Breast epithelium (tissue), 4 donors: Measurements from ENCODE around the gene SLC44A1. TPM values are rescaled to one million over a fixed set of nuclear protein-coding genes. Genes with fewer than 3 reads are reported as not detected.

Experiments used
- DNase-seq, 2 donors: peaks; one replicate each; pipeline ENCODE4 v3.0.0-alpha.2; 2019; ENCODE audit warnings: low spot score in 2 of 2
- H3K27ac ChIP-seq, 2 donors: fragments of 200-600 bp; sonication (generic) in 1 of 2; one replicate each; pipeline ENCODE4 v1.5.1; 2016 to 2019; ENCODE audit warnings: mild to moderate bottlenecking in 1 of 2
- H3K27me3 ChIP-seq, 2 donors: fragments of 200-600 bp; sonication (generic) in 1 of 2; one replicate each; pipeline versions ENCODE4 v1.5.1 to v1.6.0; 2017 to 2019; ENCODE audit warnings: control low read depth in 1 of 2, mild to moderate bottlenecking in 1 of 2
- H3K36me3 ChIP-seq: fragments of 200-600 bp; one replicate; pipeline ENCODE4 v1.5.1; 2019
- H3K4me1 ChIP-seq, 2 donors: fragments of 200-600 bp; sonication (generic); one replicate each; pipeline ENCODE4 v1.5.1; 2016 to 2019; ENCODE audit warnings: control low read depth in 1 of 2
- H3K4me3 ChIP-seq, 3 donors: fragments of 200-600 bp; sonication (generic); 1 replicate in 2 of 3; 2 replicates in 1 of 3; pipeline ENCODE4 v1.5.1; 2016 to 2019; ENCODE audit warnings: mild to moderate bottlenecking in 3 of 3, moderate library complexity in 2 of 3
- H3K9me3 ChIP-seq, 2 donors: fragments of 200-600 bp; sonication (generic) in 1 of 2; one replicate each; pipeline ENCODE4 v1.5.1; 2016 to 2019; ENCODE audit warnings: control low read depth in 1 of 2
- POLR2A ChIP-seq: fragments of 450-650 bp; IDR thresholded peaks from one replicate; pipeline ENCODE4 v1.6.1; 2016; ENCODE audit warnings: antibody characterized with exemption, mild to moderate bottlenecking, moderate library complexity
- POLR2AphosphoS5 ChIP-seq, 3 donors: sonication (generic); formaldehyde crosslinking; IDR thresholded peaks; one replicate each; pipeline ENCODE4 v1.6.1; 2017; ENCODE audit warnings: antibody characterized with exemption in 3 of 3
- intact Hi-C: fragments of 100-400 bp; cut with DNase I; formaldehyde crosslinking; loops from one replicate; pipeline ENCODE4 v1.15.1; 2023; ENCODE audit warnings: low total_unique reads
- total RNA-seq, 3 donors: library from RNA; depleted of rRNA; stranded (reverse); fragments of >200 nt; gene quantifications; one replicate each; pipeline ENCODE4 v1.1.0, GENCODE V29; 2016
- TF ChIP-seq, protein P1 (sequence below), 3 donors: fragments of 450-650 bp; IDR thresholded peaks; one replicate each; pipeline ENCODE4 v1.5.1; 2016 to 2017; ENCODE audit warnings: antibody characterized with exemption in 3 of 3, mild to moderate bottlenecking in 3 of 3, moderate library complexity in 3 of 3

SLC44A1 gene
- total RNA-seq, 3 donors from 2014 or later: 53.7 to 62.6 (median 61.1) TPM

DNA sequence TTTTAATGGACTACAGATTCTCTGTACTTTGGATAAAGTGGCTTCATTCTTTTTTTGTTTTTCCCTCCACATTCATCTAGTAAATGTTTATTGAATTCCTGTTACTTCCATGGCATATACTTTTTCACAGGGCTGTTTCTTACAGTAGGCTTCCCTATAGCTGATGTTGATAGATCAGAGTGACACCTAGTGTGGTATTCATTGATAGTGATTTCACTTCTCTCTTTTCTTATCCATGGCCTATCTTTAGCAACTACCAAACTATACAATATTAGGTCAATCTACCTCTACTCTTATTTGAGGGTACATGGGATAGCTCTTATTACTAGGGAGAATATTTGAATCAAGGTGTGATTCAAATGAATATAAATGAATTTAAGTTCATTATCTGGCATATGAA is 239.2 kb downstream of the SLC44A1 start:
- Histone ChIP-seq H3K4me1 (no peaks in the 10 kb centered on the region), H3K4me3 (no peak overlapping the region), H3K27me3 (no peaks in the 10 kb centered on the region), H3K27ac (no peak overlapping the region), H3K9me3 (no peaks in the 10 kb centered on the region), H3K36me3 (no peaks in the 10 kb centered on the region)
- TF ChIP-seq, protein P1, sequence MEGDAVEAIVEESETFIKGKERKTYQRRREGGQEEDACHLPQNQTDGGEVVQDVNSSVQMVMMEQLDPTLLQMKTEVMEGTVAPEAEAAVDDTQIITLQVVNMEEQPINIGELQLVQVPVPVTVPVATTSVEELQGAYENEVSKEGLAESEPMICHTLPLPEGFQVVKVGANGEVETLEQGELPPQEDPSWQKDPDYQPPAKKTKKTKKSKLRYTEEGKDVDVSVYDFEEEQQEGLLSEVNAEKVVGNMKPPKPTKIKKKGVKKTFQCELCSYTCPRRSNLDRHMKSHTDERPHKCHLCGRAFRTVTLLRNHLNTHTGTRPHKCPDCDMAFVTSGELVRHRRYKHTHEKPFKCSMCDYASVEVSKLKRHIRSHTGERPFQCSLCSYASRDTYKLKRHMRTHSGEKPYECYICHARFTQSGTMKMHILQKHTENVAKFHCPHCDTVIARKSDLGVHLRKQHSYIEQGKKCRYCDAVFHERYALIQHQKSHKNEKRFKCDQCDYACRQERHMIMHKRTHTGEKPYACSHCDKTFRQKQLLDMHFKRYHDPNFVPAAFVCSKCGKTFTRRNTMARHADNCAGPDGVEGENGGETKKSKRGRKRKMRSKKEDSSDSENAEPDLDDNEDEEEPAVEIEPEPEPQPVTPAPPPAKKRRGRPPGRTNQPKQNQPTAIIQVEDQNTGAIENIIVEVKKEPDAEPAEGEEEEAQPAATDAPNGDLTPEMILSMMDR (IDR thresholded peaks at IDR 0.05): no peak
- TF ChIP-seq POLR2A (no peak), POLR2AphosphoS5 (IDR thresholded peaks at IDR 0.05) (no peak)
- DNase-seq: no peak
- intact Hi-C loops: loop anchor here (10.0 kb wide), 1 partner anchor 1049 kb away; no protein-coding TSS in a partner anchor

DNA sequence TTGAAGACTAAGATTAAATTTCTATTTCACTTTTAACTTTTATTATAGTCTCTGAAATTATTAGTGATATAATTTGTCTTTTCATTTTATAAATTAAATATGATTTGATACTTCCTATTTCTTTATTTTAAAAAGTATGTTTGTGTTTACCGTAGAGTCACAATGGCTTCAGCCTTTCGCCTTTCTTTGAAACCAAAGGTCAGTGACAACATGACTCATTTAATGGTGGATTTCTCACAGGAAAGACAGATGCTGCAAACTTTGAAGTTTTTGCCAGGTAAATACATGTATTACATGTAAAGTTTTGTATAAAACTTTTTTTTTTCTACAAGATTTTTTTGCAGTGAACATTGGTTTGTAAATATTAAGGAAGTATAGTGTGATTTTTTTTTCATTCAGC is 239.8 kb downstream of the SLC44A1 start:
- no peak for TF ChIP-seq POLR2A
- TF ChIP-seq, protein P1 (IDR thresholded peaks at IDR 0.05): no peak
- no peak for TF ChIP-seq POLR2AphosphoS5 (IDR thresholded peaks at IDR 0.05)
- no peaks in the 10 kb centered on the region for H3K36me3 ChIP-seq
- no peak overlapping the region for H3K4me3 ChIP-seq
- intact Hi-C loops: loop anchor here (10.0 kb wide), 1 partner anchor 1049 kb away; no protein-coding TSS in a partner anchor
- no peak for DNase-seq
- no peak overlapping the region for H3K27ac ChIP-seq
- H3K9me3 ChIP-seq: no peaks in the 10 kb centered on the region
- H3K27me3 ChIP-seq: no peaks in the 10 kb centered on the region
- no peaks in the 10 kb centered on the region for H3K4me1 ChIP-seq

DNA sequence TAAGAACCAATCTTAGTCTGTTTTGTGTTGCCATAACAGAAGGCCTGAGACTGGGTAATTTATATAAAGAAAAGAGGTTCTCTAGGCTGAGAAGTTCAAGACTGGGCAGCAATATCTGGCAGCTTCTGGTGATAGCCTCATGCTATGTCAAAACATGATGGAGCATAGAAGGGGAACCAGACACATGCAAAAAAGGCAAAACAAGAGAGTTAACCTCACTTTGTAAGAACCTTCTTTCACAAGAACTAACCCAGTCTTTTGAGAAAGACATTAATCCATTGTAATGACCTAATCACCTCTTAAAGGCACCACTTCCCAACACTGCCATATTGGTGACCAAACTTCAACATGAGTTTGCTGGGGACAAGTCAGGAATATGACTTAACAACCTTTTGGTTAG is 240.7 kb downstream of the SLC44A1 start:
- intact Hi-C loops: loop anchor here (10.0 kb wide), 1 partner anchor 1050 kb away; no protein-coding TSS in a partner anchor

More for the DNA sequence above, 240.7 kb downstream of the SLC44A1 start:
- H3K4me3 ChIP-seq: no peak overlapping the region
- H3K27me3 ChIP-seq: no peaks in the 10 kb centered on the region
- H3K9me3 ChIP-seq: no peaks in the 10 kb centered on the region
- no peak overlapping the region for H3K27ac ChIP-seq
- H3K36me3 ChIP-seq: no peaks in the 10 kb centered on the region
- DNase-seq: no peak
- no peaks in the 10 kb centered on the region for H3K4me1 ChIP-seq
- TF ChIP-seq, protein P1 (IDR thresholded peaks at IDR 0.05): no peak
- no peak for TF ChIP-seq POLR2AphosphoS5 (IDR thresholded peaks at IDR 0.05)
- no peak for TF ChIP-seq POLR2A

Other genes with a start within 250 kb of the SLC44A1 start
- gene FSD1L, start 203.4 kb downstream of the SLC44A1 start, total RNA-seq: 1 to 10 TPM; 3.4 to 5.9 (median 5.2) TPM